22Rv1 (cell line): Measurements from ENCODE around the gene RAB20.

Experiments
- ZFX ChIP-seq: fragments of 450-650 bp; IDR thresholded peaks from 2 replicates; pipeline ENCODE4 v1.6.1; 2017; ENCODE audit warnings: antibody characterized with exemption, borderline replicate concordance
- TF ChIP-seq, protein P1 (sequence below): fragments of 450-650 bp; IDR thresholded peaks from 2 replicates; pipeline ENCODE4 v1.5.1; 2017; ENCODE audit warnings: mild to moderate bottlenecking

DNA sequence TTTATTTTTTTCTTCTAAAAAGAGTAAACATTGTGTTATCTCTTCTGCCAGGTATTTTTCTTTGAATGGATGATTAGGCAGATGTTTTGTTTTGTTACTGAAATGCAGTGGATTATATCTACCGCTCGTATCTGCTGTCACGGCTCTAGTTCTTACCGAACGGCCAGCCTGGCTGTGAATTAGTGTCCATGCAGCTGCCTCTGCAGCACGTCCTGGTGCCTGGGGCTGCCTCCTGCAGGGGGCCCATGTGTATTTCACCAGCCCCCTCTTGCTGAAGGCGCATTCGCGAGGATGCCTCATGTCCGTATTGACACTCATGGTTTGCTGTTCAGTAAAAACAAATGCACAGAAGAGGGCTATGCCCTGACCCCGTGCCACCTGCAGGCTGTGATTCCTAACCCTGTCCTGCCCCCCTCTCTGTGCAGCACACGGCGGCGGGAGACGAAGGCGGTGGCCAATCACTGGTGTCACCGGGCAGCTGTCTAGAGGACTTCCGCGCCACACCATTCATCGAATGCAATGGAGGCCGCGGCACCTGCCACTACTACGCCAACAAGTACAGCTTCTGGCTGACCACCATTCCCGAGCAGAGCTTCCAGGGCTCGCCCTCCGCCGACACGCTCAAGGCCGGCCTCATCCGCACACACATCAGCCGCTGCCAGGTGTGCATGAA, 49.9 kb downstream of the RAB20 start:
- TF ChIP-seq, protein P1, sequence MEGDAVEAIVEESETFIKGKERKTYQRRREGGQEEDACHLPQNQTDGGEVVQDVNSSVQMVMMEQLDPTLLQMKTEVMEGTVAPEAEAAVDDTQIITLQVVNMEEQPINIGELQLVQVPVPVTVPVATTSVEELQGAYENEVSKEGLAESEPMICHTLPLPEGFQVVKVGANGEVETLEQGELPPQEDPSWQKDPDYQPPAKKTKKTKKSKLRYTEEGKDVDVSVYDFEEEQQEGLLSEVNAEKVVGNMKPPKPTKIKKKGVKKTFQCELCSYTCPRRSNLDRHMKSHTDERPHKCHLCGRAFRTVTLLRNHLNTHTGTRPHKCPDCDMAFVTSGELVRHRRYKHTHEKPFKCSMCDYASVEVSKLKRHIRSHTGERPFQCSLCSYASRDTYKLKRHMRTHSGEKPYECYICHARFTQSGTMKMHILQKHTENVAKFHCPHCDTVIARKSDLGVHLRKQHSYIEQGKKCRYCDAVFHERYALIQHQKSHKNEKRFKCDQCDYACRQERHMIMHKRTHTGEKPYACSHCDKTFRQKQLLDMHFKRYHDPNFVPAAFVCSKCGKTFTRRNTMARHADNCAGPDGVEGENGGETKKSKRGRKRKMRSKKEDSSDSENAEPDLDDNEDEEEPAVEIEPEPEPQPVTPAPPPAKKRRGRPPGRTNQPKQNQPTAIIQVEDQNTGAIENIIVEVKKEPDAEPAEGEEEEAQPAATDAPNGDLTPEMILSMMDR: no peak
- TF ChIP-seq ZFX: no peak
